Measurements from ENCODE around the gene CFAP92.

The CFAP92 gene

GRCh38 chr3:128988286-128988685 is 5.6 kb downstream of the CFAP92 start:
- H3K9me2 ChIP-seq (replicated peaks; ENCODE audit: insufficient read depth, low read length), result no peaks in the 10 kb centered on the region
- TF ChIP-seq EZH2 (optimal IDR thresholded peaks at IDR 0.05; ENCODE audit: low read depth, low read length), result no peak
- no peak for TF ChIP-seq CTCF (IDR thresholded peaks at IDR 0.05; ENCODE audit: low read length)
- TF ChIP-seq EZH2phosphoT487 (IDR thresholded peaks at IDR 0.05; ENCODE audit: low read length), result no peak
- no peaks in the 10 kb centered on the region for H3K36me3 ChIP-seq (replicated peaks; ENCODE audit: insufficient read depth, low read length)
- H3K9me3 ChIP-seq (replicated peaks; ENCODE audit: insufficient read depth, low read length), result no peaks in the 10 kb centered on the region
- no peak overlapping the region for H3K9ac ChIP-seq (ENCODE audit: low read length)
- no peak overlapping the region for H3K4me2 ChIP-seq (ENCODE audit: low read depth, low read length)
- no peaks in the 10 kb centered on the region for H4K20me1 ChIP-seq (ENCODE audit: insufficient read depth, low read length)
- no peaks in the 10 kb centered on the region for H3F3A ChIP-seq (ENCODE audit: insufficient read depth, low read length)
- H3K79me2 ChIP-seq (ENCODE audit: low read length), result no peaks in the 10 kb centered on the region
- no peak overlapping the region for H2AFZ ChIP-seq (ENCODE audit: low read length)
- H3K4me1 ChIP-seq (ENCODE audit: low read length), result no peaks in the 10 kb centered on the region
- DNase-seq, result no peak
- no peak overlapping the region for H3K4me3 ChIP-seq (ENCODE audit: low read length)
- no peaks in the 10 kb centered on the region for H3K27me3 ChIP-seq (replicated peaks; ENCODE audit: insufficient read depth, low read length)
- H3K27ac ChIP-seq (ENCODE audit: low read length), result no peak overlapping the region

DNA sequence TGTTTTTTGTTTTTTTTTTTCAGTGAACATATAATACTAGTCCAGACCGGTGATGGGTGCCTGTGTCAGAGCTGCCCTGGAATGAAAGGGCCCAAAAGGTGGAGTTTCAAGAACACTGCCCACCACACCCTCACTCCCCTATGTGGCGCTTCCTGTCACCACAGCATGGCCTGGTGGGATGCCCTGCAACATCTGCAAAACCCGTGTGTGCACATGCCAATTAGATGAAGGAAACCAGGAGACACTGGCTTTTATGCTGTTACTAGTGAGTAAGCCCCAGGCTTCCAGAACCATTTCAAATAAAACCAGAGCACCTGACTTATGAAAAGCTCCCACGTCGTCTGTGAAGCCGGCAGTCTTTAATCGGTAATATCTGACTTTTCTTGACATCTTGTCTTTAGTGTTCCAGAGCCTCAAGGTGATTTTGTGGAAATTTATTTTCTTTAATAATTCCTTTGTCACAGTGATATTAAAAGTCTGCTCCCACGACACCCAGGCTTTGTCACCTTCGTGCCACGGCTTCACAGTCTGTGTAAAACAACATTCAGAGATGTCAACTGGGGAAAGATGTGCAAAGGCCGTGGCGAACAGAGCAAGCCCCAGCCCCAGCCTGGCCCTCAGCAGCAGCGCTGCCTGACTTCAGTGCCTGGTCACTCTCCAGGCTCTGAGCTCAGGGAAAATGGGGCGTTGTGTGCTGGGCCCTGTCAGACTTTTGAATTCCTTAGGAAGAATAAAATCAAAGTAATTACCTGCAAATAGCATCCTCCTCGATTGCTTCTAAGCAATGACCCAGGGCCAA is 6.4 kb downstream of the CFAP92 start:
- TF ChIP-seq CTCF (IDR thresholded peaks at IDR 0.05; ENCODE audit: low read length), result no peak
- no peak for TF ChIP-seq EZH2 (optimal IDR thresholded peaks at IDR 0.05; ENCODE audit: low read depth, low read length)
- no peak for TF ChIP-seq EZH2phosphoT487 (IDR thresholded peaks at IDR 0.05; ENCODE audit: low read length)
- Histone ChIP-seq H2AFZ (ENCODE audit: low read length) (no peak overlapping the region), H3K4me2 (ENCODE audit: low read depth, low read length) (no peak overlapping the region), H3K9me3 (replicated peaks; ENCODE audit: insufficient read depth, low read length) (no peaks in the 10 kb centered on the region), H3K27ac (ENCODE audit: low read length) (no peak overlapping the region), H3K36me3 (replicated peaks; ENCODE audit: insufficient read depth, low read length) (no peaks in the 10 kb centered on the region), H3F3A (ENCODE audit: insufficient read depth, low read length) (no peaks in the 10 kb centered on the region), H4K20me1 (ENCODE audit: insufficient read depth, low read length) (no peaks in the 10 kb centered on the region), H3K27me3 (replicated peaks; ENCODE audit: insufficient read depth, low read length) (no peaks in the 10 kb centered on the region), H3K79me2 (ENCODE audit: low read length) (no peaks in the 10 kb centered on the region), H3K9me2 (replicated peaks; ENCODE audit: insufficient read depth, low read length) (no peaks in the 10 kb centered on the region), H3K4me1 (ENCODE audit: low read length) (no peaks in the 10 kb centered on the region), H3K4me3 (ENCODE audit: low read length) (no peak overlapping the region), H3K9ac (ENCODE audit: low read length) (no peak overlapping the region)
- no peak for DNase-seq

- no peak for TF ChIP-seq EZH2 (optimal IDR thresholded peaks at IDR 0.05; ENCODE audit: low read depth, low read length)
- no peak for TF ChIP-seq CTCF (IDR thresholded peaks at IDR 0.05; ENCODE audit: low read length)
- no peak for TF ChIP-seq EZH2phosphoT487 (IDR thresholded peaks at IDR 0.05; ENCODE audit: low read length)
- Histone ChIP-seq H3K9me3 (replicated peaks; ENCODE audit: insufficient read depth, low read length) (no peaks in the 10 kb centered on the region), H3K79me2 (ENCODE audit: low read length) (no peaks in the 10 kb centered on the region), H3K9ac (ENCODE audit: low read length) (no peak overlapping the region), H3K4me1 (ENCODE audit: low read length) (no peaks in the 10 kb centered on the region), H3K27me3 (replicated peaks; ENCODE audit: insufficient read depth, low read length) (no peaks in the 10 kb centered on the region), H3K27ac (ENCODE audit: low read length) (no peak overlapping the region), H3K4me3 (ENCODE audit: low read length) (no peak overlapping the region), H3F3A (ENCODE audit: insufficient read depth, low read length) (no peaks in the 10 kb centered on the region), H3K36me3 (replicated peaks; ENCODE audit: insufficient read depth, low read length) (no peaks in the 10 kb centered on the region), H3K4me2 (ENCODE audit: low read depth, low read length) (no peak overlapping the region), H4K20me1 (ENCODE audit: insufficient read depth, low read length) (no peaks in the 10 kb centered on the region), H2AFZ (ENCODE audit: low read length) (no peak overlapping the region), H3K9me2 (replicated peaks; ENCODE audit: insufficient read depth, low read length) (no peaks in the 10 kb centered on the region)
- no peak for DNase-seq
Measured at GRCh38 chr3:128984596-128984995, 9.3 kb downstream of the CFAP92 start.

All from MM.1S (cell line).